HUDEP-2 (cell line): Measurements from ENCODE around the gene PELO.
A peak's percentile ranks its signal among the peaks of the same experiment; 100 is the strongest.
"Not testable (repeated sequence)": the region's sequence is repeated elsewhere in the genome, so short reads cannot be mapped to it uniquely, and the experiment has no call there.

Experiments
- DNase-seq, 76 experiments: peaks; one replicate each; lab custom pipeline; 2025; ENCODE audit not compliant: unreplicated experiment in 76 of 76; lab: John Stamatoyannopoulos, UW

PELO gene

GRCh38 chr5:52799983-52800393 lies 12.3 kb downstream of the PELO start:
- peak in 75 of 76 experiments; percentile 32 to 94 (median 84) for DNase-seq

DNA sequence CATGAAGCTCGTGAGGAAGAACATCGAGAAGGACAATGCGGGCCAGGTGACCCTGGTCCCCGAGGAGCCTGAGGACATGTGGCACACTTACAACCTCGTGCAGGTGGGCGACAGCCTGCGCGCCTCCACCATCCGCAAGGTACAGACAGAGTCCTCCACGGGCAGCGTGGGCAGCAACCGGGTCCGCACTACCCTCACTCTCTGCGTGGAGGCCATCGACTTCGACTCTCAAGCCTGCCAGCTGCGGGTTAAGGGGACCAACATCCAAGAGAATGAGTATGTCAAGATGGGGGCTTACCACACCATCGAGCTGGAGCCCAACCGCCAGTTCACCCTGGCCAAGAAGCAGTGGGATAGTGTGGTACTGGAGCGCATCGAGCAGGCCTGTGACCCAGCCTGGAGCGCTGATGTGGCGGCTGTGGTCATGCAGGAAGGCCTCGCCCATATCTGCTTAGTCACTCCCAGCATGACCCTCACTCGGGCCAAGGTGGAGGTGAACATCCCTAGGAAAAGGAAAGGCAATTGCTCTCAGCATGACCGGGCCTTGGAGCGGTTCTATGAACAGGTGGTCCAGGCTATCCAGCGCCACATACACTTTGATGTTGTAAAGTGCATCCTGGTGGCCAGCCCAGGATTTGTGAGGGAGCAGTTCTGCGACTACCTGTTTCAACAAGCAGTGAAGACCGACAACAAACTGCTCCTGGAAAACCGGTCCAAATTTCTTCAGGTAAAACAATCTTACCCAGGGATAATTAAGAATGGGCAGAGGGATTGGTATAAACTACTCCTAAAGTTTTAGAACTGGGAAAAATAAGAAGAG lies 12.9 kb downstream of the PELO start:
- peak in 56 of 76 experiments; percentile 3 to 61 (median 26) for DNase-seq

DNA sequence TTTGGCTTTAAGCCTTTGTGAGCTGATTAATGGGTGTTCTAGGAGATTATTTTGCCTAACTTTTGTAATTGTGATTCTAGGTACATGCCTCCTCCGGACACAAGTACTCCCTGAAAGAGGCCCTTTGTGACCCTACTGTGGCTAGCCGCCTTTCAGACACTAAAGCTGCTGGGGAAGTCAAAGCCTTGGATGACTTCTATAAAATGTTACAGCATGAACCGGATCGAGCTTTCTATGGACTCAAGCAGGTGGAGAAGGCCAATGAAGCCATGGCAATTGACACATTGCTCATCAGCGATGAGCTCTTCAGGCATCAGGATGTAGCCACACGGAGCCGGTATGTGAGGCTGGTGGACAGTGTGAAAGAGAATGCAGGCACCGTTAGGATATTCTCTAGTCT lies 13.6 kb downstream of the PELO start:
- no peak for DNase-seq

DNA sequence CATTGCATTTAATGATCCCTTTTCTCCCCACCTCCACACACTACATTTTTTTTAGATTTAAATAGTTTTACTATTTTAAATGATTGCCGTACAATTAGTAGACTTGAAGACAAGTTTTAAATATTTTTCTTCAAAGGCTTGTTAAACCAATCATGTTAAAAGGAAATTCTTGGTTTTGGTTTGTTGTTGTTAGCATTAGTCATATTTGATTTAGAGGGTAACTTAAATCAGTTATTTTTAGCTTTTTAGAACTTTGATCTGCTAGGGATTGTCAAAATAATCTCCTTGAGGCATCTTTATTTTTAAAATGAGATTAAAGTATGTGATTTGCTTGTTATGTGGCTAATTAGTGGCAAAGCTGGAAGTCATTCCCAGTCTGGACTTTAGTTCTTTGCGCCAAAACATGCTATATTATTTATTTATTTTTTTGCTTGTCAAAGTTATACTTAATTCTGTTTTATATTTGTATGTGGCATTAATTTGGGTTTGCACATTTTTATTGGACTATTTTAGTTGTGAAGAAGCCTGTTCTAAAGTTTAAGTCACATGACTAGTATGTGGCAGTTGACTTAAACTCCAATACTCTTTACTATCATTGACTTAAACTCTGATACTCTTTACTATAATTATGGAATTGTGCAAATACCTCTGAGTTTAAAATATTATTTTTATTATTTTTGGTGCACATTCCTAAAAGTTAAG lies 14.7 kb downstream of the PELO start:
- DNase-seq, result no peak

GRCh38 chr5:52802974-52803336 lies 15.2 kb downstream of the PELO start:
- DNase-seq, result no peak

GRCh38 chr5:52804387-52804791 lies 16.7 kb downstream of the PELO start:
- DNase-seq, result no peak

DNA sequence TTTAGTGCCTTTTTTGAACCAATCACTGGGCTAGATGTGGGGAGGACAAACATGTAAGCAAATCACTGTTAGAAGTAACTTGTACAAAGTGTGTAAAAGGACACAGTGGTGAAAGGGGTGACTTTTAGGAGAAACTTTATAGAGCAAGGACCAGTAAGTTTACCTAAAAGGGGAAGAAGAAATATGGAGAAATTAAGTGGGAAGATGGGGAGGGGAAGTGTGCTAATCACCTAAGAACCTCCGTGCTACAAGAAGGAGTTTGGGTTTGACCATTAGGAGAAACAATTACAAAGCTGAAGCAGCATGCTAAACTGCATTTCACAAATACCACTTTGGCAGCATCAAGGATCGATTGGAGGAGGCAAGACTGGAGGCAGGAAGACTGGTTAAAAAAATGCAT lies 17.3 kb downstream of the PELO start:
- DNase-seq, result no peak

DNA sequence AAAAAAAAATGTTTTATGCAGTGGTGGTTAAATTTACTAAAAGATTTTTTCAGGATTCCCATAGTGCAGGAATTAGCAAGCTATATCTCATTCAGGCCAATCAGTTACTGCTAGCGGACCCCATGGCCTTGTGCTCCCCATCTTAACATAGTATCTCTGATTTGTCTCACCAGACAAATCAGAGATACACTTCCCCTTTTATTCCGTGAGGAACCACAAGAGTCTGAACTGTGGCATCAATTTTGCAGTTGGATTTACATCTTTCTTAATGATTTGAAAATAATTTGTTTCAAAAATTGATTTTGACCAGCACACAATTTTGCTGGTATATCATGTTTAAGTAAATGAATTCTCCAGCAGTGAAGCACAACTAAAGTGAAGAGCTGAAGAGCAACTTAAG lies 17.9 kb downstream of the PELO start:
- DNase-seq, result no peak

DNA sequence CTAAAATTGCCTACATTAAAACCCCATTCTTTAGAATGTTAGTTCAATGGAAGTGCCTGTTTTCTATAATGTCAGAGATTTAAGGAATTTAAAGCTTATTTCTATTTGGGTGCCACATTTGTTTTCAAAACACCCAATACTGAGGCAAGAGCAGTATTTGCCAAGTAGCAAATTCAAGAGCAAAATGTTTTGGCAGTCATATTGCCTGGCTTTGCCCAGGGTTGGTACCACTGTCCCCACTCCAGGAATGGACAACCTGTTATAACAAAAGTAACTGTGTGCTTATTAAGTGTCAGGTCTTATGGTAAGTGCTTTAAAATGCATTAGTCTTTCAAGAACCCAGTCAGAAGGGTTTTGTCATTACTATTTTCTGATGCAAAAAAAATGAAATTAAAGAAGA lies 19.3 kb downstream of the PELO start:
- DNase-seq, result no peak

GRCh38 chr5:52807723-52808122 lies 20.0 kb downstream of the PELO start:
- no peak for DNase-seq

GRCh38 chr5:52808316-52808901 lies 20.7 kb downstream of the PELO start:
- no peak for DNase-seq

GRCh38 chr5:52809884-52810283 lies 22.2 kb downstream of the PELO start:
- no peak for DNase-seq

- DNase-seq, result no peak
These were observed 22.7 kb downstream of the PELO start for GRCh38 chr5:52810426-52810825.

- DNase-seq, result no peak
These were observed 23.5 kb downstream of the PELO start for GRCh38 chr5:52811067-52811749.

DNA sequence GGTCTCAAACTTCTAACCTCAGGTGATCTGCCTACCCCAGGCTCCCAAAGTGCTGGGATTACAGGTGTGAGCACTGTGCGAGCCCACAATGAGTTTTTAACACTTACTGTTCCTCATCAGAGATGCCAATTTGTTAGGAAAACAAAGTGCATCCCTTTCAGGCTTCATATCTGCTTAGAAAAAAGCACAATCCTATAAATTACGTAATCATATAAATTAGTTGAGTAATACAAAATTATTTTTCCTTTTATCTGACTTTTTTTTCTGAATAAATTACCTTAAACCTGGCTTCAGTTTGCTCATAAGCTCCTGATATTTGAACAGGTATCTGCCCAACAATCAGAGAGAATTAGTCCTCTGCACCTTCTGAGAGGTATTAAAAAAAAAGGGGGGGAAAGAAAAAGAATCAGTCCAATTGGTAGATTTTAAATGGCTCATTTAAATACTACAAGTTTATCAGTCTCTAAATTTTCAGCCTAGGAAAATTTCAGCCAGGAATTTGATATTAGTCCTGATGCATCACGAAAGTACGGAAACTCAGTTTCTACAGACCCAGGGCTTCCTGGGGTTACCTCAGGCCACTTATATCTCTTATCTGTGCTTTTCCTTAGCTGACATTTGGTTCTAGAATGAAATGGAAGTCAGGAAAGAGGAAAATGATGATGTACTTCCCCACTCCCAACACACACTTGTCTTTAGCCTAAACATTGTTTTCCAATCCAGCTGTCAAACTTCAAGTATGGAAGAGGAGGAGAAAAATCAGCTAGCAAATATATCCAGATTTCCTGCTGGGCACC lies 26.8 kb downstream of the PELO start:
- DNase-seq, result no peak

GRCh38 chr5:52817818-52818217 lies 30.1 kb downstream of the PELO start:
- no peak for DNase-seq

GRCh38 chr5:52818360-52818759 lies 30.6 kb downstream of the PELO start:
- DNase-seq, result no peak

GRCh38 chr5:52818807-52819206 lies 31.1 kb downstream of the PELO start:
- not testable (repeated sequence) for DNase-seq

DNA sequence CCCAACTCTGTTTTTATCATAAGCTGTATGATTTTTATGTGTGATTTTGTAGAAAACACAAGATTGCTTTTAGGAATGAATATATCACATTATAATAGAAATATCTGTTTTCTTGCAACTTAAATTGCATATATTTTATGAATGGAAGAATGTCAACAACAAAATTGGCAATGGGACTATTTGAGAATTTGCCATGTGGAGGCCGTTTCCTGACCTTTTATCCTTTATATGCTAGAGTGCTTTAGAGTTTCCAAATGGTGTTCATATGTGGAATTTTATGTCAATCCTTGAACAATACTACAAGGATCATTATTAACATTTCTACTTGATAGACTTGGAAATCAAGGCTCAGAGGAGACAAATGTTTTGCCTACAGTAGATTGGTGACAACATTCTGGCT lies 34.2 kb downstream of the PELO start:
- no peak for DNase-seq

GRCh38 chr5:52822437-52822836 lies 34.7 kb downstream of the PELO start:
- no peak for DNase-seq
